Stimulated activated effector memory CD8-positive, alpha-beta T cell treated with anti-CD3 and anti-CD28 coated beads, Interleukin-12 subunit alpha, Interleukin-12 subunit beta, amount 100 ng/mL, for 72 hours (primary cell): ENCODE results near the gene GALNT12.

Experiments used
- ATAC-seq: fragments of 150-1000 bp; cut with Tn5 transposase; 2 replicates; pipeline ENCODE4 v1.10.0; 2021
- DNase-seq, 2 donors: peaks; one replicate each; pipeline ENCODE4 v3.0.0; 2021 to 2022; ENCODE audit warnings: low spot score in 2 of 2
- H3K27ac Mint-ChIP-seq: one replicate; pipeline ENCODE4 v1.8.0; 2022; ENCODE audit warnings: mild to moderate bottlenecking, mixed read lengths
- H3K36me3 Mint-ChIP-seq: one replicate; pipeline ENCODE4 v1.8.0; 2022; ENCODE audit warnings: mild to moderate bottlenecking, mixed read lengths
- H3K4me1 Mint-ChIP-seq: one replicate; pipeline ENCODE4 v1.8.0; 2022; ENCODE audit warnings: mixed read lengths
- H3K4me3 Mint-ChIP-seq: one replicate; pipeline ENCODE4 v1.8.0; 2022; ENCODE audit warnings: mild to moderate bottlenecking, mixed read lengths
- H3K9me3 Mint-ChIP-seq: one replicate; pipeline ENCODE4 v1.8.0; 2022; ENCODE audit warnings: mixed read lengths

The GALNT12 gene

DNA sequence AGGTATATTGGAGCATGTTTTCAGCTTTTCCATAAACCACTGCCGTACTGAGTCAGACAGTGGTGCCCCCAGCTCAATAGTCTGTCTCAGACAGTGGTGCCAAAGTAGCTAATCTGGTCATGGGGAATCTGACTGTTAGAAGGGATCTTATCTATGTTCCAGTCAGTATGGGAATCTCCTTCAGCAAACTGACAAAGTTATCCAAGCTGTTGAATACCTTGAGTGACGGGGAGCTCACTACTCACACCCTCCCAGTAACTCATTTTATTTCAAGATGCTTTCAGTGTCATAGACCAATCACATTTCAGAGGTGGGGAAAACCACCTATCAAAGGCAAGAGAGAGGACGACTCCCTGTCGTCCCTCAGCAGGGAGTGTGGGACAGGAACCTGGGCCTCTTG is 29.9 kb upstream of the GALNT12 start:
- peaks cover 7% of the 10 kb centered on the region for H3K36me3 Mint-ChIP-seq
- peak overlapping the region; percentile 56 for H3K27ac Mint-ChIP-seq
- ATAC-seq: no peak
- H3K4me1 Mint-ChIP-seq: no peaks in the 10 kb centered on the region
- no peaks in the 10 kb centered on the region for H3K9me3 Mint-ChIP-seq
- H3K4me3 Mint-ChIP-seq: no peak overlapping the region
- DNase-seq: no peak

DNA sequence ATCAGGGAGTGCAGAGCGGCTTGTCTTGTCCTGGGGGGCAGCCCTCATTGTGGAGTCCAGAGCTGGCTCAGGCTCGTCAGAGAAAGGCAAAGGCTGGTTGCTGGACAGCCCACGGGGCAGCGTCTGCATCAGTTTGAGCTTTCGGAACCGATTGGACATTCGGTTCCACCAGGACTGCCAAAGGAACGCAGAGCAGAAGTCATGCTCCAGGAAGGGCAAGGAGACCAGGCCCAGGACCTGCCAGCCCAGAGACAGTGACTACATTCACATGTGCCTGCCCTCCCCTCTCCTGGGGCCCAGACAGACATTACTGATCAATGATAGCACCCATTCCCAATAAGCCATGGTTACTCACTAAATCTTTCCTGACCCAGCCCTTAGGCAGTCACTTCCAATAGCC is 29.2 kb upstream of the GALNT12 start:
- H3K4me3 Mint-ChIP-seq: no peak overlapping the region
- peaks cover 6% of the 10 kb centered on the region for H3K36me3 Mint-ChIP-seq
- DNase-seq (no peak), ATAC-seq (no peak)
- H3K9me3 Mint-ChIP-seq: no peaks in the 10 kb centered on the region
- peak overlapping the region; percentile 56 for H3K27ac Mint-ChIP-seq
- no peaks in the 10 kb centered on the region for H3K4me1 Mint-ChIP-seq

DNA sequence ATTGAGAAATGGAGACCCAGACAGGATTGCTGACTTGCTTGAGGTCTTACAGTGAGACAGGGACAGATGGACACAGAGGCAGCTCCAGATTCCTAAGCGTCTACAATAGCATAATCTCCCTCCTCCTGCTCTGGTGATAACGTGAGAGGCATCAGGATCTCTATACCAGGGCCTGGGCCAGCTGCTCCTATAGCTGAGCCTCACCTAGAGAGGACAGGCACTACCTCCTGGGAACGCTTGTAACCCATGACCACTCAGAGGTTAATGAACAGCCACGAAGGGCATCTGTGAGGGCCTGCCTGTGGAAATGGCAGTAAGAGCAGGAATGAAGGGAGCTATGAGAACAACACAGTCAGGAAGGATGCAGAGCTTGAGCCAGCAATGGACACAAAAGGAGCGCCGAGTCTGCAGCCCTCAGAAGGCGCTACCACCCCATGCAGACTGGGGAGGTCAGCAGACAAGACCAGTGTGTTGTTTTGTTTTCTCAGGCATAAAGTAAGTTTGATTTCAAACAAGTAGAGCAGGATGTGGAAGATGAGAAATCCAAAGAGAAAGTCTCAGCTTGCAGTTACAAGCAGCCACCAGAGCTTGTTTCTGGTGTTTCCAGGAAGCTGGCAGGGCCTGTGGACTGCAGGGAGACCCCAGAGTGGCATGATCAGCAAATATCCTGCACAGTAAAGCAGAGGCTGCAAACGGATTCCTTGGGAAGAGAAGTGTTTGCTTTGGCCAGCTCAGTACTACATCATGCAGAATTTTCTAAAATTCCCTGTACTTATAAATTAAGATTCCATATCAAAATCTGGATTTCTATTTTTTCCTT is 28.5 kb upstream of the GALNT12 start:
- DNase-seq: no peak
- Mint-ChIP-seq H3K4me3 (no peak overlapping the region), H3K36me3 (no peaks in the 10 kb centered on the region), H3K4me1 (no peaks in the 10 kb centered on the region), H3K27ac (peak overlapping the region; percentile 56), H3K9me3 (no peaks in the 10 kb centered on the region)
- ATAC-seq: peak; percentile 9

DNA sequence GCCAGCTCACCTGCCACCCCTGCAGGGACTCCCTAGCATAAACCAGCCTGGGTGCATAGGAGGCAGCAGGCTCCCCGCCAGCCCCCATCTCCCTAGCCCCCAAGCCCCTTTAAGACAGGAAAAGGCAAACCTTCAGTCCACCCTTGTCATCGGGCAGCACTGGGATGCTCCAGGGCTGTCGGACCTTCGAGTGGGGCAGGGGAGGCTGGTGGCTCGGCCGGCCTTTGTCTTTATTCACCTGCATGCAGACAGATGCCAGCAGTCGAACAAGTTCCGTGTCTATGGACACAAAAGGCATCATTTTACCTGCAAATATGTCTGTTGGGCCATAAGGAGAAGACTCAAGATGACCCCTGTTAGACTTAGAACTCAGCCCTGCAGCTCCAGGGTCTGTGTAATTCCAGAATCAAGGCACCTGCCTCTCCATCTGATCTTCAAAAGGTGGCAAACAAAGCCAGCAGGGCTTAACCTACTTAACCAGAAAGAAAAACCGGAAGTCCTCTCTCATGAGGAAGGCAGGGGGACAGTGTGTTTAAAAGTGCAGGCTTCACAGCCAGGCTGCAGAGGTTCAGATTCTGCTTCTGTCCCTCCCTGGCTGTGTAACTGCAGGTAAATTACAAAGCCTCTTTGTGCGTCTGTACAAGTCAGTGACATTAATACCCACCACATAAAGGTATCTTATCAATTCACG is 27.3 kb upstream of the GALNT12 start:
- ATAC-seq (no peak), DNase-seq (peak in 1 of 2 donors; percentile 32)
- H3K4me1 Mint-ChIP-seq: no peaks in the 10 kb centered on the region
- H3K9me3 Mint-ChIP-seq: no peaks in the 10 kb centered on the region
- H3K27ac Mint-ChIP-seq: no peak overlapping the region
- H3K36me3 Mint-ChIP-seq: no peaks in the 10 kb centered on the region
- H3K4me3 Mint-ChIP-seq: no peak overlapping the region

DNA sequence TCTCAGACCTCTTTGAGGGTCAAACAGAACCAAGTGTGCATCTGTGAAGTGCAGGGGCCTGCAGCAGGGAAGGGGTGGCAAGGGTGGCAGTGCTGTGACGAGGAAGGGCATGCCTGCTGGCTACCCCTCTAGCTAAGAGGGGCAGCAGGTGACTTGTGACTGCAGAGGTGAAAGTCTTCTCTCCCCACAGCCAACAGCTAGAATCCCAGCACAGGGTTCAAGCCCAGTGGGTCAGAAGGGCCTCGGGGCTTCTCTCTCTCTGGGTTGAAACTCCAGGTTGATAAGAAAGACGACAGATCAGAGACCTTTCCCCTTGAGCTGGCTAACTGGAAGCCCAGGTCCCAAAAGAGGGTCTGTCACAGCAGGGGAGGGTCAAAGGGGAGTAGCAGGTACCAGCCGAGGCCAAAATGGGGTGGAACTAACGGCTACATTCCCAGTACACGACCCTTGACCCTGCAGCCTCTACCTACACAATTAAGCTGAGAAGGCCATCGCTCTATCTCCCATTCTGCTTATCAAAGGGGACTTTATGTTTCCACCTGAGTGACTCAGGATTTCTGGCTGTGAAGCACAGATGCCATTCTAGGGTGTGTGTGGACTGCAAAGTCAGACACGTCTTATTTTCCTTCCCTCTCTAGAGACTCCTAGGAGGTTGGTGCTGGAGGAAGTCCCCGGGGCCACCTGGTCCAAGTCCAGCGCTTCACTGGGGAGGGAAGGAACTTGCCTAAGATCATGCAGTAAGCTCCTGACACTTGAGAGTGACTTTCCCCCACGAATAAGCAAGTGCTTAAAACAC is 25.7 kb upstream of the GALNT12 start:
- Mint-ChIP-seq H3K4me3 (no peak overlapping the region), H3K9me3 (no peaks in the 10 kb centered on the region), H3K4me1 (no peaks in the 10 kb centered on the region), H3K36me3 (no peaks in the 10 kb centered on the region), H3K27ac (no peak overlapping the region)
- ATAC-seq: no peak
- peak in 1 of 2 donors; percentile 38 for DNase-seq

DNA sequence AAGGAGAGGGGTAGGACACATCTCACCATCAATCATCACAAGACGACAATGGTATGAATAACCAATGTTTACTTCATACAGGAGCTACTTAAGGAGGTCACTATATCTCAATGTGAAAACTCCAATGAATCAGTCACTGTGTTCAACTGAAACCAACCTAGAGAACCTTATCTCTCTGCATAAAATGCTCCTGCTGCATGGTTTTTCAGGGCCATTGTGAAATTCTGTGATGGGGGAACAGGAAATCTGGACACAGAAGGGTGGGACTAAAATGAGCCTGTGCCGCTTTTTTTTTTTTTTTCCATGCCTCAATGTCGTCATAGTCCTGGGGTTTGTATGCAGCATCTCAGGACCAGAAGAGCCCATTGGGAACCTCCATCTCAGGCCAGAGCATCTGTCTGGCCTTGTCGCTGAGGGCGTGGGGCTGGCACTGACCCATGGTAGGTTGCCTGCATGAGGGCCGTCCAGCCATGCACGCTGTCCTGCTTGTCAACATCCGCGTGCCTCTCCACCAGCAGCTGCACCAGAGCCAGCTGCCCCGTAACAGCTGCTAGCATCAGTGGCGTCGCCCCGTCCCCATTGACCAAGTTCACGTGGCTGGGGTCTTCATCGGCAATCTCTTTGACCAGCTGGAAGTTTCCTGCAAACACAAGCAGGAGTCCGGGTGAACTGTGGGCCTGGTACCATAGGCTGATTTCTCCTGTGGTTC is 23.8 kb upstream of the GALNT12 start:
- Mint-ChIP-seq H3K9me3 (no peaks in the 10 kb centered on the region), H3K36me3 (no peaks in the 10 kb centered on the region), H3K4me1 (no peaks in the 10 kb centered on the region), H3K27ac (no peak overlapping the region), H3K4me3 (no peak overlapping the region)
- DNase-seq (peak in 1 of 2 donors; percentile 26), ATAC-seq (no peak)

DNA sequence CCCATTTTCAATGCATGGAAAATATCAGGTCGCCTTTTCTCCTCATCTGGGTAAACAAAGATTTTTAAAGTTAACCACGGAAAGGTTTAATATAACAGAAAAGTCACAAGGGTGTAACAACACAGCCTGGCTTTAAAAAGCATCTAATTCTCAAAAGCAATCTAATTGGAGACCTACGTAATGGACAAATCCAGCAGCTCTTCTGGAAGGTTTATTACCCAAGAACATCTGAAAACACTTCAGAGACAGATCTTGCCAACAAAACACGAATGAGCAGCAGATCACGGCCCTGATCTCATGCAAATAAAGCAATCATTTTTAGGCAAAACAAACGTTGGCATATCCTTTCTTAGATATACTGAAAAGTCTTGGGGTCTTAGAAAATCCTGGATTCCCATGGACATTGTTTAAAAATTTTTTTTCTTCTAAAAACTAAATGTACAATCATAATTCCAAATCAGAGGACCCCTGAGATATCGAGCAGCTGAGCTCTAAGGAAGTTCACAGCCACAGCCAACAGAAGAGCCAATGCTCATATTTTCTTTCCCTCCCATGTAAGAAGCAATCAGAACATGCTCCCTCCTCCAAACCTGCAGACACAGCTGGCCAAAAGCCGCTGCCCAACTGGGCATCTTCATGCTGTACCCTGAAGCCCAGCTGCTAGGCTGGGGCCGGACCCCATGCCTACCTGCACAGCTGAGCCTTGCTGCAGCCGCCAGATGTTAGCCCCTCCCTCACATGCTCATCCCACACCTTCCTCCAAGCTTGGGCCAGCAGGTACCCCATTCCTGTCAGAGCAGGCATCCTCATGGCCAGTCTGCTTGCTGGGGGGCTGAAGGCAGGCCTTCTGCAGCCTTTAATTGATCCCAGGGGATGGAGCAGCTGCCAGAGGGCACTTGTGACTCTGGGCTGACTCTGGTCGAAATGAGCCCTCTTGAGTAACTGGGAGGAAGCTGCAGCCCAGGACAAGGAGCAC is 22.4 kb upstream of the GALNT12 start:
- Mint-ChIP-seq H3K4me3 (no peak overlapping the region), H3K36me3 (peaks cover 8% of the 10 kb centered on the region), H3K9me3 (no peaks in the 10 kb centered on the region), H3K27ac (no peak overlapping the region), H3K4me1 (no peaks in the 10 kb centered on the region)
- ATAC-seq (no peak), DNase-seq (no peak)

DNA sequence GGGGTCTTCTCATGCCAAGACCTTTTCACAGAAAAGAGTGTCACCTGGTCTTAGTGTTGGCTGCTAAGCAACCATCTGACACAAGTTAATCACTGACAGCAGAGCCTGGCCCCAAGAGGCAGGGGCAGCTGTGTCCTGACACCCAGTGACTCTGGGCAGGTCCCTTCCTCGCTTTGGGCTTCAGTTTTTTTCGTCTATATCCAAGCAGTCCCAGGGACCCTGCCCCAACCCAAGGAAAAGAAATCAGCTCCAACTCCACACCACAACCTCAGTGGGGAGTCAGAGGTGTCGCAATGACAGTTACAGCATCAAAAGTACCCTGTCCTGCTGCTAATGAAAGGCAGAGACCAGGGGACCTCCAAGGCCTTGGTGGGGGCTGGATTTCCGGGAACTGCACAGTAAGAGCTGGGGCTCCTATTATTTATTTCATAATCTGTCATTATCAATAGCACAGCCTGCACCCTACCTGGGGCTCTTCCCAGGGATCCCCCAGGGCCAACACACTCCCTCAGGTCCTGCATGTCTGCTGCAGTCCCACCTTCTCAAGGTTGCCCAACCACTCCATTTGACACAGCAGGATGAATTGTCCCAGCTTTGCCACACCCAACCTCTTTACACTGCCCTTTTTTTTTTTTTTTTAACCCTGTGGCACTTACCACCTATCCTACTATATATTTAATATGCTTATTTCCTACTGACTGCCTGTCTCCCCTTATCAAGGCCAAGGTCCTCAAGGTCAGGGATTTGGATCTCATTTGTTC is 20.5 kb upstream of the GALNT12 start:
- Mint-ChIP-seq H3K36me3 (peaks cover 8% of the 10 kb centered on the region), H3K9me3 (no peaks in the 10 kb centered on the region), H3K27ac (no peak overlapping the region), H3K4me1 (peaks cover 12% of the 10 kb centered on the region), H3K4me3 (no peak overlapping the region)
- no peak for DNase-seq
- no peak for ATAC-seq

DNA sequence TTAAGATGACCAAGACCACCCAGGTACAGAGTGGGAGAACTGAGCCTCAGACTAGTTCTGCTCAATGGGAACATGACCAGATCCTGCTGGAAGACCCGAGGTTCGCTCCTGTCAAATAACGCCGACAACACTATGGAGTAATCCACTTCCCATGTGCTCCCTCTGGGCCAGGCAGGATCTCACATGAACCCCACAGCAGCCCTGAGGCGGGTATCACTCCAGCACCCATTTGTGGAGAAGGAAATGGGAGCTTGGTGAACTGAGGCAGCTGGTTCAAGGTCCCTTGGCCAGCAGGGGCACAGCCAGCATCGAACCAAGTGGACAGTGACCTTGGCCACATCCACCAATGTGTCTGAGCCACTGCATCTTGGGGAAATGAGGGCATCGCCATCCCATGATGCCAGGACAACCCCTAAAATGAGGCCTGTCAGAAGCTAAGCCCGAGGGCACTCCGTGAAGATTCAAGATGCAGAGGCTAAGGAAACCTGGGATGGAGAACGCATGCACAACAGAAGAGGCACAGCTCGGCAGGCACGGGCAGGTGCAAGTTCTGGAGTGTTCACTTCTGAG is 19.6 kb upstream of the GALNT12 start:
- Mint-ChIP-seq H3K4me1 (peaks cover 20% of the 10 kb centered on the region), H3K27ac (no peak overlapping the region), H3K9me3 (no peaks in the 10 kb centered on the region), H3K4me3 (no peak overlapping the region), H3K36me3 (peaks cover 8% of the 10 kb centered on the region)
- no peak for DNase-seq
- ATAC-seq: no peak

DNA sequence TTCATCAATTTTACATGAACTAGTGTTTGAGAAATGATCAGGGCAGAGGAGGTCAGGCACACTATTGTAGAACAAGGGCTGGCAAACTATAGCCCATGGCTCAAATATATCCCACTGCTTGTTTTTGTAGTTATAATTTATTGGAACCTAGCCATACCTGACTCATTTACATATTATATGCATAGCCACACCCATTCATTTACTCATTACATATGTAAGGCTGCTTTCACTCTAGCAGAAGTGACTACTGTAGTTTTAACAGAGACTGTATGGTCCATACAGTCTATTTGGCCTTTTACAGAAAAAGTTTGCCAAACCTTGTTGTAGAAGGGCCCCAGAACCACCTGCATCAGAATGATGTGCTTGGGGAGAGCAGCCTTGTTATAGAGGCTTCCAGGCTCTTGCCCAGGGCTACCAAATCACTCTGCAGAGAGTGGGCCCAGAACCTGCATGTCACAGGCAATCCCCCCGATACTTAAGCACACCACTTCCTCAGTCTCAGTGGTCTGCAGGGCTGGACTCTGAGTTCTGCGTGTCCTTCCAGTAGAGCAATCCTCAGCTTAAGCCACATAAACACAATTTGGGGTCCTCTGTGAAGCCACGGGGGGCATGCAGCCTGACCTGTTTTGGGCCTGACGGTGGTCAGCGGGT is 17.9 kb upstream of the GALNT12 start:
- Mint-ChIP-seq H3K36me3 (peaks cover 8% of the 10 kb centered on the region), H3K4me1 (peaks cover 23% of the 10 kb centered on the region), H3K4me3 (no peak overlapping the region), H3K27ac (no peak overlapping the region), H3K9me3 (no peaks in the 10 kb centered on the region)
- DNase-seq: no peak
- ATAC-seq: no peak

DNA sequence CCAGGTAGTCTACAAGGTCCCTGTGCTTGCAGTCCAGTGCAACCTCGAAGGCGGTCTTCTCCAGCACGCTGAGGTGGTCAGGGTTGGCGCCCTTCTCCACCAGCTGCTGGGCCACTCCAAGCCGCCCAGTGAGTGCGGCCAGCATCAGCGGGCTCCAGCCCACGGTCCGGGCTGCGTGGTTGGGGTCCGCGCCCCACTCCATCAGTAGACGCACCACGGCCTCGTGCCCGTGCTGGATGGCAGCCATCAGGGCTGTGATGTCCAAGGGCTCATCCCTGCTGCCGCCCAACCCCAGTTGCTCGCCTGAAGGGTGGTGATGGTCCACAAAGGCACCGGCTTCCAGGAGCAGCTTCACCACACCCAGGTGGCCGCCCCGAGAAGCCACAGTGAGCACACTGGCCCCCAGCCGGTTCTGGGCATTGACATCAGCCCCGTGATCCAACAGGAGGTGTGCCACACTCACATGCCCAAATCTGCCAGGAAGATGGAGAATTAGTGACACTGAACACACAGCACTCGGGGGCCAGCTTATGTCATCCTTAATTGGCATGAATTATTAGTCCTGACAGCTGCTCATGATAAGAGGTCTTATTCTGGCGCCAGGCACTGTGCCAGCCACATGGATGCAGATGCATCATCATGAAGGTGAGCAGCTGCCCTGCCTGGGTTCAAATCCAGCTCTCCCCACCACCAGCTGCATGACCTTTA is 17.2 kb upstream of the GALNT12 start:
- no peak for ATAC-seq

DNA sequence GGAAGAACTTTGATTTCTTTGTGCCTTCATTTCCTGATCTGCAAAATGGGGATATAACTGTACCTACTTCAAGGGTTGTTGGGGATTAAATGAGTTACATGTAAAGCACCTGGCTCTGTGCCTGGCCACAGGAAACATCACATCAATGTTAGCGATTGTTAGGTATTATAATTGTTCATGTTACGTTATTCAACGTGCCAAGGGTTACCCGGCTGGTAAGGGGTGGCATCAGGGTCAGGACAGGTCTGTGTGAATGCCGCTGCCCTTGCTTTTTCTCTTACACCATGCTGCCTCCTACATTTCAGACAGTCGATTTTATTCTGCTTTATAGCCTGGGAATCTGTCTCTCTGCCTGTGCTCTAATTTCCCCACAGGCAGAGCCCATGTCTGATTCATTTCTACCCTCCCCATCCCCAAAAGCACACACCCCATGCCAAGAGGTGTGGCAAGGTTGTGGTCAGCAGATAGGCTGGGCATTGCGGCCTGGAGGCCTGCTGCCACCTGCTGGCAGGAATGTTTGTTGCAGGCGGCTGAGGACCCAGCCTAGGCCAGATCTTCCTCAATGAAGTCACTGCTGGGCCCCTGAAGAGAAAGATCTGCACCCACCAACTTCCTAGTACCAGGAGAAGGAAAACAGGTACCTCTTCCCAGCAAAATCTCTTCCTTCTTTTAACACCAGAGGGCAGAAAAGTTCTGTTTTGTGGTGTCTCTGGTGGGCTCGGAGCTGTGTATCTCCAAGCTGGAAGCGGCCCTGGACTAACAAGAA is 16.4 kb upstream of the GALNT12 start:
- H3K4me3 Mint-ChIP-seq: no peak overlapping the region
- H3K27ac Mint-ChIP-seq: no peak overlapping the region
- H3K4me1 Mint-ChIP-seq: peaks cover 36% of the 10 kb centered on the region

More for the DNA sequence above, 17.2 kb upstream of the GALNT12 start:
- H3K36me3 Mint-ChIP-seq: peaks cover 8% of the 10 kb centered on the region
- peaks cover 30% of the 10 kb centered on the region for H3K4me1 Mint-ChIP-seq
- no peak overlapping the region for H3K4me3 Mint-ChIP-seq
- H3K27ac Mint-ChIP-seq: no peak overlapping the region
- no peaks in the 10 kb centered on the region for H3K9me3 Mint-ChIP-seq
- no peak for DNase-seq

More for the DNA sequence above, 16.4 kb upstream of the GALNT12 start:
- Mint-ChIP-seq H3K36me3 (peaks cover 8% of the 10 kb centered on the region), H3K9me3 (no peaks in the 10 kb centered on the region)
- ATAC-seq (peak; percentile 81), DNase-seq (peak; percentile 67 to 84)
